Adrenal gland (tissue), 5 donors: ENCODE data around the gene AMN.

ENCODE experiments used
- POLR2A ChIP-seq, 2 donors: fragments of 450-650 bp; IDR thresholded peaks; one replicate each; pipeline ENCODE4 v1.6.1; 2017; ENCODE audit warnings: antibody characterized with exemption in 2 of 2, mild to moderate bottlenecking in 2 of 2, moderate library complexity in 1 of 2
- TF ChIP-seq, protein P1 (sequence below), 6 experiments: fragments of 450-650 bp in 4 of 6; fragments of 200-600 bp in 2 of 6; sonication (generic) in 1 of 6; IDR thresholded peaks; 1 replicate in 5 of 6; 2 replicates in 1 of 6; pipeline versions ENCODE4 v1.5.1 to v1.8.0; 2016 to 2021; ENCODE audit warnings: antibody characterized with exemption in 6 of 6, mild to moderate bottlenecking in 2 of 6, moderate library complexity in 1 of 6
- donor health status: DM: no; HTN: no; CAD: no.

DNA sequence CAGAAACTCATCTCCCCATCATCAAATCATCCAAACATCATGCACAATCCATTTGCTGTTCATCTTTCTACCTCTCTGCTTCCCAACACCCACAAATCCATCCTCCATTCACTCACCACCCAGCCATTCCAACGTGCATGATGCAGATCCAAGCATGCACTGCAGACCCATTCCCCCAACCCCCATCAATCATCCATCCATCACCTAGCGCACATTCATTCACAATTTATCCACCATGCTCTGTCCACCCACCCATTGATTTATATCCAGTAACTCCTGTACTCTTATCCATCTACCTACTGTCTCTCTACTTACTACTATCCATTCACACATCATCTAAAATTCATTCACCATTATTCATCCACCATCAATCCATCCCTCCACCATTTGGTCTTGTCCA is 4.0 kb upstream of the AMN start:
- no peak for TF ChIP-seq POLR2A (IDR thresholded peaks at IDR 0.05)
- TF ChIP-seq, protein P1, sequence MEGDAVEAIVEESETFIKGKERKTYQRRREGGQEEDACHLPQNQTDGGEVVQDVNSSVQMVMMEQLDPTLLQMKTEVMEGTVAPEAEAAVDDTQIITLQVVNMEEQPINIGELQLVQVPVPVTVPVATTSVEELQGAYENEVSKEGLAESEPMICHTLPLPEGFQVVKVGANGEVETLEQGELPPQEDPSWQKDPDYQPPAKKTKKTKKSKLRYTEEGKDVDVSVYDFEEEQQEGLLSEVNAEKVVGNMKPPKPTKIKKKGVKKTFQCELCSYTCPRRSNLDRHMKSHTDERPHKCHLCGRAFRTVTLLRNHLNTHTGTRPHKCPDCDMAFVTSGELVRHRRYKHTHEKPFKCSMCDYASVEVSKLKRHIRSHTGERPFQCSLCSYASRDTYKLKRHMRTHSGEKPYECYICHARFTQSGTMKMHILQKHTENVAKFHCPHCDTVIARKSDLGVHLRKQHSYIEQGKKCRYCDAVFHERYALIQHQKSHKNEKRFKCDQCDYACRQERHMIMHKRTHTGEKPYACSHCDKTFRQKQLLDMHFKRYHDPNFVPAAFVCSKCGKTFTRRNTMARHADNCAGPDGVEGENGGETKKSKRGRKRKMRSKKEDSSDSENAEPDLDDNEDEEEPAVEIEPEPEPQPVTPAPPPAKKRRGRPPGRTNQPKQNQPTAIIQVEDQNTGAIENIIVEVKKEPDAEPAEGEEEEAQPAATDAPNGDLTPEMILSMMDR (IDR thresholded peaks at IDR 0.05) = no peak
